ENCODE results near the gene SSNA1.

DNA sequence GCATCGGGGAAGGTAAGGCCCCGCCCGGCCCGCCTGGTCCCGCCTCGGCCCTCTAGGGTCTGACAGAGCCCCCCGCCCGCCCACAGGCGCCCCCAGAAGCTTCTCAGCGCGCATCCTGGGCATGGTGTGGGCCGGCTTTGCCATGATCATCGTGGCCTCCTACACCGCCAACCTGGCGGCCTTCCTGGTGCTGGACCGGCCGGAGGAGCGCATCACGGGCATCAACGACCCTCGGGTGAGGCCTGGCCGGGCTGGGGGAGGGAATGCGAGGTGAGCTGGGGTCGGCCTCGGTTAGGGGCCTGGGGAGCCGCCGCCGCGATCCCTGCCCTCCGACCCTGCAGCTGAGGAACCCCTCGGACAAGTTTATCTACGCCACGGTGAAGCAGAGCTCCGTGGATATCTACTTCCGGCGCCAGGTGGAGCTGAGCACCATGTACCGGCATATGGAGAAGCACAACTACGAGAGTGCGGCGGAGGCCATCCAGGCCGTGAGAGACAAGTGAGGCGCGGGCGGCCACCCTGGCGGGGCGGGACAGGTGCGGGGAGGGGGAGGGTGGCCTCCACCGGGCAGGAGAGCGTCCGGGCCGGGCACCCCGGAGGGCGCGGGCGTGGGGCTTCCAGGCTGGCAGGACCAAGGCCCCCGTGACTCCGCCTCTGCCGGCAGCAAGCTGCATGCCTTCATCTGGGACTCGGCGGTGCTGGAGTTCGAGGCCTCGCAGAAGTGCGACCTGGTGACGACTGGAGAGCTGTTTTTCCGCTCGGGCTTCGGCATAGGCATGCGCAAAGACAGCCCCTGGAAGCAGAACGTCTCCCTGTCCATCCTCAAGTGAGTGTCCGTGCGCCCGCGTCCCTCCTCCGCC, 25.7 kb upstream of the SSNA1 start:
- TF ChIP-seq, protein P1, sequence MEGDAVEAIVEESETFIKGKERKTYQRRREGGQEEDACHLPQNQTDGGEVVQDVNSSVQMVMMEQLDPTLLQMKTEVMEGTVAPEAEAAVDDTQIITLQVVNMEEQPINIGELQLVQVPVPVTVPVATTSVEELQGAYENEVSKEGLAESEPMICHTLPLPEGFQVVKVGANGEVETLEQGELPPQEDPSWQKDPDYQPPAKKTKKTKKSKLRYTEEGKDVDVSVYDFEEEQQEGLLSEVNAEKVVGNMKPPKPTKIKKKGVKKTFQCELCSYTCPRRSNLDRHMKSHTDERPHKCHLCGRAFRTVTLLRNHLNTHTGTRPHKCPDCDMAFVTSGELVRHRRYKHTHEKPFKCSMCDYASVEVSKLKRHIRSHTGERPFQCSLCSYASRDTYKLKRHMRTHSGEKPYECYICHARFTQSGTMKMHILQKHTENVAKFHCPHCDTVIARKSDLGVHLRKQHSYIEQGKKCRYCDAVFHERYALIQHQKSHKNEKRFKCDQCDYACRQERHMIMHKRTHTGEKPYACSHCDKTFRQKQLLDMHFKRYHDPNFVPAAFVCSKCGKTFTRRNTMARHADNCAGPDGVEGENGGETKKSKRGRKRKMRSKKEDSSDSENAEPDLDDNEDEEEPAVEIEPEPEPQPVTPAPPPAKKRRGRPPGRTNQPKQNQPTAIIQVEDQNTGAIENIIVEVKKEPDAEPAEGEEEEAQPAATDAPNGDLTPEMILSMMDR (IDR thresholded peaks at IDR 0.05), result no peak
- no peak for TF ChIP-seq POLR2A (IDR thresholded peaks at IDR 0.05)

All from lower leg skin (tissue), 3 donors.